SK-N-SH treated with all-trans-retinoic acid at 6 μM for 48 hours (cell line): ENCODE data around the gene IGF1R.

ENCODE experiments used
- ATAC-seq: fragments of 200-7000 bp; cut with Tn5 transposase; 3 replicates; pipeline ENCODE4 v1.9.1; 2020; ENCODE audit warnings: mild to moderate bottlenecking, moderate library complexity
- ARNTL ChIP-seq: fragments of 450-650 bp; formaldehyde crosslinking; IDR thresholded peaks from 2 replicates; pipeline ENCODE4 v1.5.0; 2020; ENCODE audit warnings: low read depth, mild to moderate bottlenecking, moderate library complexity, borderline replicate concordance
- BACH2 ChIP-seq: fragments of 250-450 bp; sonication (Bioruptor Pico); IDR thresholded peaks from 2 replicates; pipeline ENCODE4 v1.9.0; 2021; ENCODE audit warnings: mild to moderate bottlenecking, borderline replicate concordance
- CREB5 ChIP-seq: fragments of 250-450 bp; sonication (Bioruptor Pico); IDR thresholded peaks from 2 replicates; pipeline ENCODE4 v1.5.1; 2020; ENCODE audit warnings: low read depth, mild to moderate bottlenecking, moderate library complexity
- CSDC2 ChIP-seq: fragments of 250-450 bp; sonication (Bioruptor Pico); IDR thresholded peaks from 2 replicates; pipeline ENCODE4 v1.5.0; 2020; ENCODE audit warnings: mild to moderate bottlenecking, moderate library complexity
- CSRNP3 ChIP-seq: fragments of 250-450 bp; sonication (Bioruptor Pico); IDR thresholded peaks from 2 replicates; pipeline ENCODE4 v1.5.1; 2021; ENCODE audit warnings: mild to moderate bottlenecking, moderate library complexity
- ESRRG ChIP-seq: fragments of 250-450 bp; sonication (Bioruptor Pico); IDR thresholded peaks from 2 replicates; pipeline ENCODE4 v1.6.1; 2021; ENCODE audit warnings: mild to moderate bottlenecking
- GLIS3 ChIP-seq: fragments of 250-450 bp; sonication (Bioruptor Pico); IDR thresholded peaks from 2 replicates; pipeline ENCODE4 v1.5.0; 2020; ENCODE audit warnings: mild to moderate bottlenecking, moderate library complexity
- ISL1 ChIP-seq: fragments of 250-450 bp; sonication (Bioruptor Pico); IDR thresholded peaks from 2 replicates; pipeline ENCODE4 v2.1.2; 2022; ENCODE audit warnings: mild to moderate bottlenecking, moderate library complexity
- OSR1 ChIP-seq: fragments of 250-450 bp; sonication (Bioruptor Pico); IDR thresholded peaks from 2 replicates; pipeline ENCODE4 v1.8.0; 2022; ENCODE audit warnings: moderate library complexity, mild to moderate bottlenecking, inconsistent platforms
- PATZ1 ChIP-seq: fragments of 250-450 bp; sonication (Bioruptor Pico); IDR thresholded peaks from 2 replicates; pipeline ENCODE4 v1.8.0; 2020; ENCODE audit warnings: mild to moderate bottlenecking, moderate library complexity, borderline replicate concordance
- POU6F1 ChIP-seq: fragments of 250-450 bp; sonication (Bioruptor Pico); IDR thresholded peaks from 2 replicates; pipeline ENCODE4 v1.8.0; 2021; ENCODE audit warnings: low read depth, mild to moderate bottlenecking, moderate library complexity, borderline replicate concordance
- RARB ChIP-seq: fragments of 250-450 bp; sonication (Bioruptor Pico); IDR thresholded peaks from 2 replicates; pipeline ENCODE4 v1.8.0; 2021; ENCODE audit warnings: mild to moderate bottlenecking, moderate library complexity
- SNAI2 ChIP-seq: fragments of 250-450 bp; sonication (Bioruptor Pico); IDR thresholded peaks from 2 replicates; pipeline ENCODE4 v1.5.0; 2020; ENCODE audit warnings: mild to moderate bottlenecking, moderate library complexity
- TCF4 ChIP-seq: fragments of 250-450 bp; sonication (Bioruptor Pico); IDR thresholded peaks from 2 replicates; pipeline ENCODE4 v1.8.0; 2021; ENCODE audit warnings: mild to moderate bottlenecking, moderate library complexity, borderline replicate concordance
- TOX ChIP-seq: fragments of 250-450 bp; sonication (Bioruptor Pico); IDR thresholded peaks from 2 replicates; pipeline ENCODE4 v1.8.0; 2021; ENCODE audit warnings: mild to moderate bottlenecking, moderate library complexity, borderline replicate concordance
- TSHZ2 ChIP-seq: fragments of 250-450 bp; sonication (Bioruptor Pico); IDR thresholded peaks from 2 replicates; pipeline ENCODE4 v1.5.0; 2020; ENCODE audit warnings: mild to moderate bottlenecking, moderate library complexity
- ZC3H10 ChIP-seq: fragments of 250-450 bp; sonication (Bioruptor Pico); IDR thresholded peaks from 2 replicates; pipeline ENCODE4 v1.5.1; 2021; ENCODE audit warnings: mild to moderate bottlenecking, moderate library complexity
- ZFP3 ChIP-seq: fragments of 250-450 bp; sonication (Bioruptor Pico); IDR thresholded peaks from 2 replicates; pipeline ENCODE4 v1.5.0; 2020; ENCODE audit warnings: mild to moderate bottlenecking, moderate library complexity
- ZFP30 ChIP-seq: fragments of 450-650 bp; formaldehyde crosslinking; IDR thresholded peaks from 2 replicates; pipeline ENCODE4 v1.5.0; 2022; ENCODE audit warnings: mild to moderate bottlenecking, moderate library complexity
- ZNF565 ChIP-seq: fragments of 450-650 bp; formaldehyde crosslinking; conservative IDR thresholded peaks from 2 replicates; pipeline ENCODE4 v1.5.0; 2020; ENCODE audit warnings: low read depth, mild to moderate bottlenecking, moderate library complexity
- ZNF8 ChIP-seq: fragments of 450-650 bp; formaldehyde crosslinking; IDR thresholded peaks from 2 replicates; pipeline ENCODE4 v1.5.0; 2020; ENCODE audit warnings: mild to moderate bottlenecking, moderate library complexity

The IGF1R gene

GRCh38 chr15:98956796-98957553, 308.6 kb downstream of the IGF1R start:
- no peak for ATAC-seq
- TF ChIP-seq CSDC2 (CRISPR knock-in tag) (no peak), ZFP3 (CRISPR knock-in tag) (no peak), ZNF8 (CRISPR knock-in tag) (no peak), RARB (CRISPR knock-in tag) (no peak), ISL1 (no peak), POU6F1 (no peak)

GRCh38 chr15:98957655-98958054, 309.3 kb downstream of the IGF1R start:
- ATAC-seq, result no peak
- TF ChIP-seq CREB5 (CRISPR knock-in tag), result no peak
- no peak for TF ChIP-seq ZC3H10
- no peak for TF ChIP-seq RARB (CRISPR knock-in tag)
- TF ChIP-seq TCF4 (CRISPR knock-in tag), result no peak
- TF ChIP-seq ZFP30 (CRISPR knock-in tag), result no peak
- no peak for TF ChIP-seq ESRRG (CRISPR knock-in tag)
- no peak for TF ChIP-seq TSHZ2 (CRISPR knock-in tag)
- no peak for TF ChIP-seq ZNF565 (CRISPR knock-in tag)
- TF ChIP-seq, all 23 proteins: peak for 0

GRCh38 chr15:98958076-98958475, 309.7 kb downstream of the IGF1R start:
- no peak for TF ChIP-seq ZNF565 (CRISPR knock-in tag)
- TF ChIP-seq OSR1 (CRISPR knock-in tag), result no peak
- no peak for TF ChIP-seq ISL1
- TF ChIP-seq TOX (CRISPR knock-in tag), result no peak
- no peak for TF ChIP-seq TSHZ2 (CRISPR knock-in tag)
- no peak for TF ChIP-seq ESRRG (CRISPR knock-in tag)
- no peak for TF ChIP-seq ARNTL (CRISPR knock-in tag)
- TF ChIP-seq ZNF8 (CRISPR knock-in tag), result no peak
- TF ChIP-seq PATZ1 (CRISPR knock-in tag), result no peak
- TF ChIP-seq CSRNP3 (CRISPR knock-in tag), result no peak
- TF ChIP-seq SNAI2, result no peak
- no peak for TF ChIP-seq BACH2 (CRISPR knock-in tag)
- TF ChIP-seq GLIS3 (CRISPR knock-in tag), result no peak
- no peak for TF ChIP-seq ZFP3 (CRISPR knock-in tag)
- no peak for ATAC-seq
